Measurements from ENCODE around the gene RHEB. TPM values are rescaled to one million over a fixed set of nuclear protein-coding genes. Genes with fewer than 3 reads are reported as not detected.

The RHEB gene
- total and polyA plus RNA-seq, 2 experiments from 2014 or later: 101 to 239 TPM

DNA sequence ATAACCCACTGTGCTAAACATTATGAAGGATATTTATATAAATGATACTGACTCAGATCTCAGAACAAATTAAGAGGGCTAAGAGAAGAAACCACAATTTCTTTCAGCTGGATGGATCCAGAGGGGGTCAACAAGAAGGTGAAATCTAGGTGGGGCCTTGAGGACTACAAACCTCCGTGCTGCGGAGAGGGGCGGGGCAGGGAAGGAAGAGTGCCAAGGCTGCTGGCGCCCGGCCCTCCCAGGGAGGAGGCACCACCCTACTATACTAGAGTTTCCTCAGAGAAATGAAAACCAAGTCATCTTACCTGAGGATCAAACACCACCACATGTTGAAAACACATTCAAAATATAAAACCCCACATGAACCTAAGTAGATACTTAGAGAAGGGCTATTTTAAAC lies 50.4 kb downstream of the RHEB start:
- H3K4me3 Mint-ChIP-seq: no peak overlapping the region
- no peaks in the 10 kb centered on the region for H4K20me1 ChIP-seq (replicated peaks; ENCODE audit: insufficient read depth)
- TF ChIP-seq POLR2AphosphoS5 (IDR thresholded peaks at IDR 0.05; ENCODE audit: low read depth): no peak
- TF ChIP-seq STAT1 (IDR thresholded peaks at IDR 0.05; ENCODE audit: unreplicated experiment): no peak
- TF ChIP-seq, protein P1, sequence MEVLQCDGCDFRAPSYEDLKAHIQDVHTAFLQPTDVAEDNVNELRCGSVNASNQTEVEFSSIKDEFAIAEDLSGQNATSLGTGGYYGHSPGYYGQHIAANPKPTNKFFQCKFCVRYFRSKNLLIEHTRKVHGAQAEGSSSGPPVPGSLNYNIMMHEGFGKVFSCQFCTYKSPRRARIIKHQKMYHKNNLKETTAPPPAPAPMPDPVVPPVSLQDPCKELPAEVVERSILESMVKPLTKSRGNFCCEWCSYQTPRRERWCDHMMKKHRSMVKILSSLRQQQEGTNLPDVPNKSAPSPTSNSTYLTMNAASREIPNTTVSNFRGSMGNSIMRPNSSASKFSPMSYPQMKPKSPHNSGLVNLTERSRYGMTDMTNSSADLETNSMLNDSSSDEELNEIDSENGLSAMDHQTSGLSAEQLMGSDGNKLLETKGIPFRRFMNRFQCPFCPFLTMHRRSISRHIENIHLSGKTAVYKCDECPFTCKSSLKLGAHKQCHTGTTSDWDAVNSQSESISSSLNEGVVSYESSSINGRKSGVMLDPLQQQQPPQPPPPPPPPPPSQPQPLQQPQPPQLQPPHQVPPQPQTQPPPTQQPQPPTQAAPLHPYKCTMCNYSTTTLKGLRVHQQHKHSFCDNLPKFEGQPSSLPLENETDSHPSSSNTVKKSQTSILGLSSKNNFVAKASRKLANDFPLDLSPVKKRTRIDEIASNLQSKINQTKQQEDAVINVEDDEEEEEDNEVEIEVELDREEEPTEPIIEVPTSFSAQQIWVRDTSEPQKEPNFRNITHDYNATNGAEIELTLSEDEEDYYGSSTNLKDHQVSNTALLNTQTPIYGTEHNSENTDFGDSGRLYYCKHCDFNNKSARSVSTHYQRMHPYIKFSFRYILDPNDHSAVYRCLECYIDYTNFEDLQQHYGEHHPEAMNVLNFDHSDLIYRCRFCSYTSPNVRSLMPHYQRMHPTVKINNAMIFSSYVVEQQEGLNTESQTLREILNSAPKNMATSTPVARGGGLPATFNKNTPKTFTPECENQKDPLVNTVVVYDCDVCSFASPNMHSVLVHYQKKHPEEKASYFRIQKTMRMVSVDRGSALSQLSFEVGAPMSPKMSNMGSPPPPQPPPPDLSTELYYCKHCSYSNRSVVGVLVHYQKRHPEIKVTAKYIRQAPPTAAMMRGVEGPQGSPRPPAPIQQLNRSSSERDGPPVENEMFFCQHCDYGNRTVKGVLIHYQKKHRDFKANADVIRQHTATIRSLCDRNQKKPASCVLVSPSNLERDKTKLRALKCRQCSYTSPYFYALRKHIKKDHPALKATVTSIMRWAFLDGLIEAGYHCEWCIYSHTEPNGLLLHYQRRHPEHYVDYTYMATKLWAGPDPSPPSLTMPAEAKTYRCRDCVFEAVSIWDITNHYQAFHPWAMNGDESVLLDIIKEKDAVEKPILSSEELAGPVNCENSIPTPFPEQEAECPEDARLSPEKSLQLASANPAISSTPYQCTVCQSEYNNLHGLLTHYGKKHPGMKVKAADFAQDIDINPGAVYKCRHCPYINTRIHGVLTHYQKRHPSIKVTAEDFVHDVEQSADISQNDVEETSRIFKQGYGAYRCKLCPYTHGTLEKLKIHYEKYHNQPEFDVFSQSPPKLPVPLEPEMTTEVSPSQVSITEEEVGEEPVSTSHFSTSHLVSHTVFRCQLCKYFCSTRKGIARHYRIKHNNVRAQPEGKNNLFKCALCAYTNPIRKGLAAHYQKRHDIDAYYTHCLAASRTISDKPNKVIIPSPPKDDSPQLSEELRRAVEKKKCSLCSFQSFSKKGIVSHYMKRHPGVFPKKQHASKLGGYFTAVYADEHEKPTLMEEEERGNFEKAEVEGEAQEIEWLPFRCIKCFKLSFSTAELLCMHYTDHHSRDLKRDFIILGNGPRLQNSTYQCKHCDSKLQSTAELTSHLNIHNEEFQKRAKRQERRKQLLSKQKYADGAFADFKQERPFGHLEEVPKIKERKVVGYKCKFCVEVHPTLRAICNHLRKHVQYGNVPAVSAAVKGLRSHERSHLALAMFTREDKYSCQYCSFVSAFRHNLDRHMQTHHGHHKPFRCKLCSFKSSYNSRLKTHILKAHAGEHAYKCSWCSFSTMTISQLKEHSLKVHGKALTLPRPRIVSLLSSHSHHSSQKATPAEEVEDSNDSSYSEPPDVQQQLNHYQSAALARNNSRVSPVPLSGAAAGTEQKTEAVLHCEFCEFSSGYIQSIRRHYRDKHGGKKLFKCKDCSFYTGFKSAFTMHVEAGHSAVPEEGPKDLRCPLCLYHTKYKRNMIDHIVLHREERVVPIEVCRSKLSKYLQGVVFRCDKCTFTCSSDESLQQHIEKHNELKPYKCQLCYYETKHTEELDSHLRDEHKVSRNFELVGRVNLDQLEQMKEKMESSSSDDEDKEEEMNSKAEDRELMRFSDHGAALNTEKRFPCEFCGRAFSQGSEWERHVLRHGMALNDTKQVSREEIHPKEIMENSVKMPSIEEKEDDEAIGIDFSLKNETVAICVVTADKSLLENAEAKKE (CRISPR knock-in tag; IDR thresholded peaks at IDR 0.05): no peak
- peaks cover 12% of the 10 kb centered on the region for H3K27me3 Mint-ChIP-seq (ENCODE audit: insufficient read depth, low read depth, poor library complexity)
- peaks cover 12% of the 10 kb centered on the region for H3K9me3 Mint-ChIP-seq
- H3K36me3 Mint-ChIP-seq (ENCODE audit: low read depth): peaks cover 89% of the 10 kb centered on the region
- H3K36me3 ChIP-seq (ENCODE audit: insufficient read depth): peaks cover 36% of the 10 kb centered on the region
- peaks cover 69% of the 10 kb centered on the region for H3K4me1 Mint-ChIP-seq
- no peaks in the 10 kb centered on the region for H3K9me2 ChIP-seq (ENCODE audit: insufficient read depth)
- no peak overlapping the region for H3K4me2 ChIP-seq
- H3K27ac Mint-ChIP-seq: peak overlapping the region; percentile 75
- H3K4me3 ChIP-seq: no peak overlapping the region
- H2AFZ ChIP-seq: no peak overlapping the region
- H3K79me2 ChIP-seq (replicated peaks; ENCODE audit: insufficient read depth): peaks cover 23% of the 10 kb centered on the region
- ATAC-seq: no peak
- no peak overlapping the region; the same call in 1 of the 2 replicates for H3K27ac ChIP-seq (ENCODE audit: low read depth)
- DNase-seq (ENCODE audit: low spot score): no peak
- no peaks in the 10 kb centered on the region for H3K27me3 ChIP-seq (ENCODE audit: insufficient read depth)
- H3K4me1 ChIP-seq (ENCODE audit: insufficient read depth): peaks cover 47% of the 10 kb centered on the region
- H3F3A ChIP-seq (replicated peaks; ENCODE audit: low read depth): peaks cover 7% of the 10 kb centered on the region

DNA sequence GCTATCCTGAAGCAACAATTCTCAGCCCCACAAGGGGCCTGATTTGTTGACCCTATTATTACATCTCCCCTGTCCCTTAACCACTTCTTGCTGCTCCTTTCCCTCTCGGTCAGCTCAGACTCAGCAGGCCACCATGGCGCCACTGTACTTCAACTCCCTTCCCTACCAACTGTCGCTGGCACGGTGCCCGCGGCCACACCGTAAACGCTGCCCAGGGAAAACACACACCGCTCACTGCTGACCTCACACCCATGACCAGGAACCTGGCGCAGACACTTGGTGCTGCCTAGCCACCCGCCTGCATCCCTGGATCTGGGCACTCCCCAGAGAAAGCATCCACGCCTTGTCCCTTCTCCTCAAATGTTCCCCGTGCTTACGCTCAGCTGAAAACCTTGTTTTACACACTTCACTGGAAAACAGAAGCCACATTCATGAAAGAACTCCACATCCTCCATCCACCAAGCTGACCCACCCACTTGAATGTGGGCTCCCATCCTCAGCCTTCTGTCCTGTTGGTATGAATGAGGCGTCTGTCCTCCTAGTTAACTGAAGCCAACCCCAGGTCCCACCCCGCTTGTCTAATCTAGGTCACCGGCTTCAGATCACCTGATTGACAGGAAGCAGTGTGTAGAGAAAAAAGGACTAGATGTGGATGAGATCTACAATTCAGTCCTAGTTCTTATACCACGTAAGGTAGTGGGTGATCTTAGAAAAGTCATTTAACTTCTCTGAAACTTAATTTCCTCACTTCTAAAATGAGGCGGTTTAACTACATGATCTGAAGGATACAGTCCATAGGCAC lies 51.3 kb downstream of the RHEB start:
- peaks cover 63% of the 10 kb centered on the region for H3K4me1 Mint-ChIP-seq
- no peak overlapping the region for H3K4me3 Mint-ChIP-seq
- no peak overlapping the region for H3K4me3 ChIP-seq
- TF ChIP-seq, protein P1 (CRISPR knock-in tag; IDR thresholded peaks at IDR 0.05): no peak

More for the DNA sequence above, 51.3 kb downstream of the RHEB start:
- H3K36me3 ChIP-seq (ENCODE audit: insufficient read depth): peaks cover 40% of the 10 kb centered on the region
- no peak overlapping the region for H3K27ac ChIP-seq (ENCODE audit: low read depth)
- peaks cover 17% of the 10 kb centered on the region for H3K79me2 ChIP-seq (replicated peaks; ENCODE audit: insufficient read depth)
- H2AFZ ChIP-seq: no peak overlapping the region
- DNase-seq (ENCODE audit: low spot score) (no peak), ATAC-seq (no peak)
- H3K27me3 ChIP-seq (ENCODE audit: insufficient read depth): no peaks in the 10 kb centered on the region
- no peaks in the 10 kb centered on the region for H4K20me1 ChIP-seq (replicated peaks; ENCODE audit: insufficient read depth)
- no peak overlapping the region for H3K4me2 ChIP-seq
- peaks cover 38% of the 10 kb centered on the region for H3K4me1 ChIP-seq (ENCODE audit: insufficient read depth)
- Mint-ChIP-seq H3K36me3 (ENCODE audit: low read depth) (peaks cover 89% of the 10 kb centered on the region), H3K27me3 (ENCODE audit: insufficient read depth, low read depth, poor library complexity) (peaks cover 9% of the 10 kb centered on the region), H3K27ac (peak overlapping the region; percentile 47), H3K9me3 (peaks cover 18% of the 10 kb centered on the region)
- peaks cover 7% of the 10 kb centered on the region for H3F3A ChIP-seq (replicated peaks; ENCODE audit: low read depth)
- no peaks in the 10 kb centered on the region for H3K9me2 ChIP-seq (ENCODE audit: insufficient read depth)

All from GM23338 (cell line).